HepG2 (cell line): ENCODE data around the gene CDKN2AIP. TPM values are rescaled to one million over a fixed set of nuclear protein-coding genes. Genes with fewer than 3 reads are reported as not detected.

Source experiments
- ATF6 ChIP-seq: sonication (generic); formaldehyde crosslinking; conservative IDR thresholded peaks from 2 replicates; pipeline ENCODE4 v1.4.0; 2020; ENCODE audit warnings: missing genetic modification reagents
- HNRNPK ChIP-seq: fragments of 200-400 bp; formaldehyde crosslinking; IDR thresholded peaks from 2 replicates; pipeline ENCODE4 v1.6.1; 2018; ENCODE audit warnings: low read length, low read depth, moderate library complexity, mild to moderate bottlenecking; ENCODE audit not compliant: poor library complexity, severe bottlenecking
- HOMEZ ChIP-seq: IDR thresholded peaks from 2 replicates; pipeline ENCODE4 v1.6.1; 2016; ENCODE audit warnings: low read depth
- KDM3A ChIP-seq: IDR thresholded peaks from 2 replicates; pipeline ENCODE4 v1.6.1; 2018; ENCODE audit warnings: low read depth, missing compliant biosample characterization
- LCORL ChIP-seq, 2 experiments: fragments of 450-650 bp in 1 of 2; sonication (generic) in 1 of 2; formaldehyde crosslinking in 1 of 2; IDR thresholded peaks; 2 replicates each; pipeline versions ENCODE4 v1.5.0 to v1.6.1; 2017 to 2020; ENCODE audit warnings: antibody characterized with exemption in 1 of 2, missing genetic modification reagents in 1 of 2
- MEF2D ChIP-seq: sonication (generic); formaldehyde crosslinking; IDR thresholded peaks from 2 replicates; pipeline ENCODE4 v1.5.1; 2020; ENCODE audit warnings: mild to moderate bottlenecking, missing genetic modification reagents
- POGZ ChIP-seq: sonication (generic); formaldehyde crosslinking; IDR thresholded peaks from 2 replicates; pipeline ENCODE4 v1.4.0; 2020; ENCODE audit warnings: mild to moderate bottlenecking, missing genetic modification reagents
- REL ChIP-seq: sonication (generic); formaldehyde crosslinking; conservative IDR thresholded peaks from 2 replicates; pipeline ENCODE4 v1.8.0; 2022; ENCODE audit warnings: mild to moderate bottlenecking, missing genetic modification reagents, moderate library complexity
- RORA ChIP-seq: sonication (generic); formaldehyde crosslinking; IDR thresholded peaks from 2 replicates; pipeline ENCODE4 v1.5.0; 2020; ENCODE audit warnings: mild to moderate bottlenecking, missing genetic modification reagents, moderate library complexity
- ZBTB3 ChIP-seq: sonication (generic); formaldehyde crosslinking; IDR thresholded peaks from 2 replicates; pipeline ENCODE4 v1.4.0; 2020; ENCODE audit warnings: low read depth, mild to moderate bottlenecking, moderate library complexity, missing genetic modification reagents, borderline replicate concordance
- ZBTB4 ChIP-seq: sonication (generic); formaldehyde crosslinking; IDR thresholded peaks from 2 replicates; pipeline ENCODE4 v1.4.0; 2020; ENCODE audit warnings: missing genetic modification reagents, mild to moderate bottlenecking, borderline replicate concordance
- ZNF772 ChIP-seq: sonication (generic); formaldehyde crosslinking; IDR thresholded peaks from 2 replicates; pipeline ENCODE4 v1.5.0; 2020; ENCODE audit warnings: mild to moderate bottlenecking, missing genetic modification reagents
- polyA plus RNA-seq, 8 experiments: library from polyadenylated mRNA; depleted of rRNA in 3 of 8; stranded (reverse) in 7 of 8; unstranded in 1 of 8; fragments of >200 nt; fragmentation: Illumina TruSeq in 4 of 8; extraction: Trizol in 4 of 8; gene quantifications; 2 replicates each; pipeline versions ENCODE4 v1.2.1 to v1.2.3, GENCODE V29; 2011 to 2016; ENCODE audit warnings: low read depth in 4 of 8, missing spikeins in 1 of 8, mixed read lengths in 1 of 8; ENCODE audit not compliant: insufficient read depth in 1 of 8
- total RNA-seq, 5 experiments: library from RNA; depleted of rRNA; stranded (reverse); fragments of >200 nt; fragmentation: Illumina TruSeq; extraction: Trizol; gene quantifications; 2 replicates each; pipeline ENCODE4 v1.2.3, GENCODE V29; 2016; ENCODE audit warnings: low read depth in 1 of 5

CDKN2AIP gene
- total and polyA plus RNA-seq, 2 of the 13 experiments (the other 11 are each of a cell fraction or from before 2014, with no cell fraction given) = 17.0 to 18.7 TPM

DNA sequence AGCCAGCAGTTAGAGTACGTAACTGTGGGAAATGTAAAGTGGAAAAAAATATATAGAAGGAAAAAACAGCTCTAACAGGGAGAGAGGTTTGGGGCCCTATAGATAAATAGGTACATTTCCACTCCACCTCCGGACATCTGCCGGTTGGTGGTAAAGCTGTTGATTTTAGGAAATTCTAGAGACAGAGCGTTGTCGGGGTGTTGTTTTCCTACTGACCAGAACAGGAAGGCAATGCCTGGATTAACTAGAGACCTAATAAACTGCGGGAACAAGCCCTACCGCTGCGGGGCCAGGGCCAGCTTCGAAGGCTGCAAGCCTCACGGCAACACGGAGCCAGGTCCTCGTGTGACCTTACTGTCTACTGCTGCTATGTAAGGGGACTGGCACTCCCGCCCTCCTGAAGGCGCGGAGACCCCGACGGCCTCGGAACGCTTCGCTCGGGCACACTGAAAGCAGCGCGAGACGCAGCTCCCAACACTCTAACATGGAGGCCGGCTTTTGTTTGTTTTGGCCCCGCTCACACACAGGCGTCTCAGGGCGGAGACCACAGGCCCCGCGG, 702 bp upstream of the CDKN2AIP start (continued):
- peak; percentile 19; the same call in 1 of the 2 replicates for TF ChIP-seq ZBTB4 (CRISPR knock-in tag)
- no peak for TF ChIP-seq ZBTB3 (CRISPR knock-in tag)
- TF ChIP-seq ZNF772 (CRISPR knock-in tag) = peak; percentile 68; the same call in 1 of the 2 replicates
- no peak for TF ChIP-seq LCORL (IDR thresholded peaks at IDR 0.05)
- peak; percentile 69; the same call in 1 of the 2 replicates for TF ChIP-seq LCORL (CRISPR knock-in tag; IDR thresholded peaks at IDR 0.05)
- no peak for TF ChIP-seq MEF2D (CRISPR knock-in tag)
- TF ChIP-seq HOMEZ (CRISPR knock-in tag) = no peak
- no peak for TF ChIP-seq RORA (CRISPR knock-in tag)
- TF ChIP-seq ATF6 (CRISPR knock-in tag) = no peak
- 0 out of 2 replicates have a peak, but pooled peaks have one; percentile 35 for TF ChIP-seq POGZ (CRISPR knock-in tag)
- 0 out of 2 replicates have a peak, but pooled peaks have one; percentile 7 for TF ChIP-seq REL (CRISPR knock-in tag)
- TF ChIP-seq KDM3A (CRISPR knock-in tag) = 0 out of 2 replicates have a peak, but pooled peaks have one; percentile 23
- TF ChIP-seq HNRNPK = no peak
